ENCODE data around the gene NUCB2.

- TF ChIP-seq MAX (IDR thresholded peaks at IDR 0.05) (no peak), EP300 (IDR thresholded peaks at IDR 0.05; ENCODE audit: borderline replicate concordance) (no peak), YY1 (IDR thresholded peaks at IDR 0.05; ENCODE audit: low read depth) (no peak), TAF1 (IDR thresholded peaks at IDR 0.05; ENCODE audit: low read depth) (no peak), FOXM1 (IDR thresholded peaks at IDR 0.05; ENCODE audit: borderline replicate concordance, low read depth) (no peak), CREB1 (IDR thresholded peaks at IDR 0.05; ENCODE audit: low read depth) (no peak), TCF12 (IDR thresholded peaks at IDR 0.05; ENCODE audit: low read depth) (no peak), NFIC (IDR thresholded peaks at IDR 0.05) (no peak), RAD21 (IDR thresholded peaks at IDR 0.05; ENCODE audit: low read depth) (no peak), TEAD4 (IDR thresholded peaks at IDR 0.05) (no peak), EGR1 (IDR thresholded peaks at IDR 0.05) (no peak), ZBTB7A (IDR thresholded peaks at IDR 0.05; ENCODE audit: low read depth) (no peak), REST (IDR thresholded peaks at IDR 0.05; ENCODE audit: low read depth) (no peak)
- TF ChIP-seq, protein P1, sequence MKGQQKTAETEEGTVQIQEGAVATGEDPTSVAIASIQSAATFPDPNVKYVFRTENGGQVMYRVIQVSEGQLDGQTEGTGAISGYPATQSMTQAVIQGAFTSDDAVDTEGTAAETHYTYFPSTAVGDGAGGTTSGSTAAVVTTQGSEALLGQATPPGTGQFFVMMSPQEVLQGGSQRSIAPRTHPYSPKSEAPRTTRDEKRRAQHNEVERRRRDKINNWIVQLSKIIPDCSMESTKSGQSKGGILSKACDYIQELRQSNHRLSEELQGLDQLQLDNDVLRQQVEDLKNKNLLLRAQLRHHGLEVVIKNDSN (IDR thresholded peaks at IDR 0.05), result no peak
Observed at GRCh38 chr11:17286332-17286731, 9.8 kb downstream of the NUCB2 start.
